Activated T-cell treated with anti-CD3 and anti-CD28 coated beads, Interleukin-2, amount 50 U/mL, for 72 hours (primary cell): ENCODE data around the gene ELAVL4. TPM values are rescaled to one million over a fixed set of nuclear protein-coding genes. Genes with fewer than 3 reads are reported as not detected.

ENCODE experiments used
- ATAC-seq, 2 donors: fragments of 150-1000 bp; cut with Tn5 transposase; replicated peaks in 1 of 2; 2 replicates each; pipeline ENCODE4 v1.10.0; 2021; ENCODE audit warnings: moderate library complexity in 2 of 2, mild to moderate bottlenecking in 1 of 2
- DNase-seq, 2 donors: peaks; one replicate each; pipeline ENCODE4 v3.0.0; 2021 to 2022; ENCODE audit warnings: mixed read lengths in 1 of 2
- H3K27ac Mint-ChIP-seq: one replicate; pipeline ENCODE4 v1.8.0; 2022; ENCODE audit warnings: mild to moderate bottlenecking, moderate library complexity, mixed read lengths
- H3K27me3 Mint-ChIP-seq: one replicate; pipeline ENCODE4 v1.8.0; 2022; ENCODE audit warnings: low read depth, mixed read lengths
- H3K36me3 Mint-ChIP-seq, 2 donors: one replicate each; pipeline ENCODE4 v1.8.0; 2022; ENCODE audit warnings: mixed read lengths in 2 of 2, mild to moderate bottlenecking in 1 of 2; ENCODE audit not compliant: insufficient read depth in 2 of 2
- H3K4me1 Mint-ChIP-seq: one replicate; pipeline ENCODE4 v1.8.0; 2022; ENCODE audit warnings: low read depth, mixed read lengths
- H3K4me3 Mint-ChIP-seq, 2 donors: one replicate each; pipeline ENCODE4 v1.8.0; 2022; ENCODE audit warnings: mild to moderate bottlenecking in 2 of 2, mixed read lengths in 2 of 2, moderate library complexity in 2 of 2
- H3K9me3 Mint-ChIP-seq, 2 donors: one replicate each; pipeline ENCODE4 v1.8.0; 2022; ENCODE audit warnings: mixed read lengths in 2 of 2
- total RNA-seq, 2 donors: library from RNA; stranded (reverse); gene quantifications; one replicate each; pipeline ENCODE4 v1.2.3, GENCODE V29; 2022

The ELAVL4 gene
- total RNA-seq, 2 donors from 2014 or later = not detected

DNA sequence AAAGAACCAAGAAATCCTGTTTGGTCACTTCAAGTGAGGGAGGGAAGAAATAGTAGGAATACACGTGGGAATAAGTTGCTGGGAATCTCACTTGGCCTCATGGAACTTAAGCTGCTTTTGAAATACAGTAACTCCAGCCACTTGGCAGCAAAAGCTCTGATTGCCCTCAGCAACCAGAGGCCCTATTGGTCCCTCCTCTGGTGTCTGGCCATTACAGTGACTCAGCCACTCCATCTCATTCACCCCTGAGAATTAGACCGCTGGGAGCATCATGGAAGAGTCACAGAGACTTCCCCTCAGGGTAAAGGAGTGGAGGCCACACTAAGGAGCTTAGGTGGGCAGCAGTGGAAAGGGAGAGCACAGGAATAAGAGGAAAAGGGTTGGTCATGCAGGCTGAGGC, 99.6 kb downstream of the ELAVL4 start:
- no peaks in the 10 kb centered on the region for H3K27me3 Mint-ChIP-seq
- no peak for ATAC-seq
- no peak overlapping the region for H3K4me3 Mint-ChIP-seq
- H3K9me3 Mint-ChIP-seq = no peaks in the 10 kb centered on the region
- no peak for DNase-seq
- H3K4me1 Mint-ChIP-seq = no peaks in the 10 kb centered on the region
- no peaks in the 10 kb centered on the region for H3K36me3 Mint-ChIP-seq
- no peak overlapping the region for H3K27ac Mint-ChIP-seq

DNA sequence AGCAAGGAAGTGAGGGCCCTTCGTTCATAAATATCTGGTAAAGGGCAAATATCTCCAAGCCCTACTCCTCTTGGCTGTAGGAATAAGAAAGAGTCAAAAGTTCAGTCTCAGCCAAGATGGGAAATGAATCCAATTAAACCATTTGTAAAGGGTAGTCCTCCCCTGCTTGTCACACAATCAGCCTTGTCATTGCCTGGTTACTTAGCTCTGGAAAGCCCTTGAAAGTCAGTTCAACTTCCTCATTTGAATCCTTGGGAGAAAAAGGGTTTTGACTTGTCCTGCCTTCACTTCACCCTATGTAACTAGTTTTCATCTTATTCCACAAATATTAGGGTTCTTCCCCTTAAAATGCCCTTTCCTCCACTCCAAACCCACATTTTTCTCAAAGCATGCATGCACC, 100.0 kb downstream of the ELAVL4 start:
- Mint-ChIP-seq H3K36me3 (no peaks in the 10 kb centered on the region), H3K4me3 (no peak overlapping the region), H3K4me1 (no peaks in the 10 kb centered on the region), H3K27me3 (no peaks in the 10 kb centered on the region), H3K9me3 (no peaks in the 10 kb centered on the region), H3K27ac (no peak overlapping the region)
- DNase-seq = no peak
- no peak for ATAC-seq

DNA sequence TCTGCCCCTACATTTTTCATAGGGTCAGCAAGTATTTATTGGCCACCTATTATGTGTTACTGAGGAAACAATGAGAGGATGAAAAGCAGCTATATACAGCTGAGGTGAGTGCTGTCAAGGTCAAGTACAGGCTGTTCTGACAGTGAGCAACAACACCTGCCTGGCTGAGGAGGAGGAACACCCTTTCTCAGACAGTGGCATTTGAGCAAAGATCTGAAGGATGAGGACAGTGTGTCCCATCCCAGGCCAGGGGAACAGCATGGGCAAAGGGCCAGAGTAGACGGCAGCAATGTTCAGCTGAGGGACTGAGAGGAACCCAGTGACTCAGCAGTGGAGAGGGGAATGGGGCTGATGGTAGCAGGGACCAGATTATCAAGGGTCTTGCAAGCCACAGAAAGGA, 101.0 kb downstream of the ELAVL4 start:
- no peaks in the 10 kb centered on the region for H3K4me1 Mint-ChIP-seq
- no peaks in the 10 kb centered on the region for H3K36me3 Mint-ChIP-seq
- ATAC-seq = no peak
- DNase-seq = no peak
- no peak overlapping the region for H3K4me3 Mint-ChIP-seq
- no peaks in the 10 kb centered on the region for H3K27me3 Mint-ChIP-seq
- no peaks in the 10 kb centered on the region for H3K9me3 Mint-ChIP-seq
- H3K27ac Mint-ChIP-seq = no peak overlapping the region

DNA sequence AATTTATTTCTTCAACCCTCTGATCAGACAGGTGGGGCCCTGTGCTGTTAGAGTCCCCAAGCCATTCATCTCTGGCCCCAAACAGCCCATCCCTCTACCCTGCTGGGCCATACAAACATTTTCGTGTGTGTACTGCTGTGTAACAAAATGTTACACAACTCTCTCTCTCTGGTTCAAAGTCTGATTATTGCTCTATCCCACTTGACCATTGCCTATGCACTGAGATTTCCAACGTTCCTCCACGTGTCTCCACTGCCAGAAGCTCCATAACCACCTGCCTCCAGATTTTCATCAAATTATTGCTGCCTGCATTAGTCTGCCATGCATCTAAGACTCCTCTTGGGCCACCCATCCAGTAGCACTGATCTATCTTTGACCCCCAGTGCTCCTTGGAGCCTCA, 104.8 kb downstream of the ELAVL4 start:
- H3K27ac Mint-ChIP-seq = no peak overlapping the region
- no peaks in the 10 kb centered on the region for H3K36me3 Mint-ChIP-seq
- no peak overlapping the region for H3K4me3 Mint-ChIP-seq
- H3K27me3 Mint-ChIP-seq = no peaks in the 10 kb centered on the region
- no peaks in the 10 kb centered on the region for H3K4me1 Mint-ChIP-seq
- DNase-seq (no peak), ATAC-seq (no peak)
- no peaks in the 10 kb centered on the region for H3K9me3 Mint-ChIP-seq

DNA sequence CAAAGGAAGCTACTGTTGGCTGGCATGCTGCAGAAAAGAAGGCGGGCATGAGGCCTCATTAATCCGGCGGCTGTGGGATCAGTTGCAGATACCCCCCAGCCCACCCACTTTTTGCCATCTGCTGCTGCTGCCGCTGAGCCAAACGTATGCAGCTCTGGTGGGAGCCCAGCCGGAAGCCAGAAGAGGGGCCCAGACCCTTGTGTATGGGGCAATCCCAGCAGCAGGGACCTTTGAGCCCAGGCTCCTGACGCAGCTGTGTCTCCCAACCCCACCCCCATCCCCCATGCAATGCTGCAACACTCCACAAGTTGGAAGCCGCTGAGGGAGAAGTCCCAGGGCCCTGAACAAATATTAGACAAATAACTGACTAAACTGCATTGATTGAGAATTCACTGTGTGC, 106.0 kb downstream of the ELAVL4 start:
- Mint-ChIP-seq H3K4me3 (no peak overlapping the region), H3K27ac (no peak overlapping the region), H3K36me3 (no peaks in the 10 kb centered on the region), H3K27me3 (no peaks in the 10 kb centered on the region), H3K4me1 (no peaks in the 10 kb centered on the region), H3K9me3 (no peaks in the 10 kb centered on the region)
- DNase-seq = no peak
- no peak for ATAC-seq

DNA sequence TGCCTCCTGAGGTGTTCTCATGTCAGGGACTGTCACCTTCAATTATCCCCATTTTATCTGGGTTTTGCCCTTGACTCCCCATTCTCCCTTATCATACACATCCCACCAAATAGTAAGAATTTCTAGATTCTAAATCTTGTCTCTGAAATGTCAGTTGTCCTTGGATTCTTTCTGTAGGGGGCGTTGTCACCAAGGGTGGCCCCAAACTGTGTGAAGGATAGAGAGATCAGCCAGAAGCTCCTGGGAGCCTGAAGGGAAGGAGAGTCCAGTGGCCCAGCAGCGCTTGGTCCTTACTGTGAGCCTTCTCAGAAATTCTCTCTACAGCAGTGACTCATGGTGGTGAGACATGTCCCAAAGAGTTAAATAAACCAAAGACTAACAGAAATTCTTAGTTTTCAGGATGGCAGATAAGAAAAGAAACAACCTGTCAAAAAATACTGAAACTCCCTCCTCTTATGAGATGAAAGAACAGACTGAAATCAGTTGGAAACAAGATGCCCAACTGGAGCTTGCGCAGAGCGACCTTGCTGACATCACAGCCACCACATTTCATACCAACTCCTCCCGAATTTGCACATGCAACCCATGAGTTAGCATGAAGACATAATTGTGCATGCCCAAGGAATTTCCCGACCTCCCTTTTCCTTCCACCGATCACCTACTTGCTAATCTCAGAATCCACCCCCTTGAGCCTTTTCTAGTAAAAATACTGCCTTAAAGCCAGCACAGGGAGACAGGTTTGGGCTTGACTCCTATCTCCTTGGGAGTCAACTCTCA, 109.8 kb downstream of the ELAVL4 start:
- no peak for DNase-seq
- no peak overlapping the region for H3K27ac Mint-ChIP-seq
- no peaks in the 10 kb centered on the region for H3K36me3 Mint-ChIP-seq
- no peaks in the 10 kb centered on the region for H3K4me1 Mint-ChIP-seq
- ATAC-seq = no peak
- no peaks in the 10 kb centered on the region for H3K27me3 Mint-ChIP-seq
- no peak overlapping the region for H3K4me3 Mint-ChIP-seq
- H3K9me3 Mint-ChIP-seq = no peaks in the 10 kb centered on the region

DNA sequence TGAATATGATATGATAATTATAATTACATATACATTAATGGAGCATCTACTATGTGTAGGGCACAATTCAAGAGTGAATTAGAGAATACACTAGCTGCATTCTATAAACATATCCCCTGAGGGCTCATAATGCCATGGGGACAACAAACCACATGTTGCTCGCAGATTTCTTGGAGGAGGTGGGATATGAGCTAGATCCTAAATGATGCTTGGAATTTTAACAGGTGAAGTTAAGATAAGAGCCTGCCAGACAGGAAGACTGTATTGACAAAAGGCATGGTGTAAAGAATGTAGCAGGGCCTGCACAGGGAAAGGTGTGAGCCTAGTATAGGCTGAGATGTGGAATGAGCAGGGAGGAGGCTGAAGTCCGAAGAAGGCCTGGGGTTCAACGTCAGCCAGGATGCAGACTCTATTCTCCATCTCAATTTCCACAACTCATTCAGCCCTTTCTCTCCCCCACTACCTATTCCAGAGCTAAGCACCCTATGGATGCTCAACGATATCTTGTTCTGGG, 120.2 kb downstream of the ELAVL4 start:
- Mint-ChIP-seq H3K9me3 (peaks cover 6 to 8% of the 10 kb centered on the region in 2 donors), H3K4me3 (no peak overlapping the region), H3K36me3 (peaks cover 3 to 6% of the 10 kb centered on the region in 2 donors), H3K27me3 (no peaks in the 10 kb centered on the region), H3K27ac (no peak overlapping the region), H3K4me1 (no peaks in the 10 kb centered on the region)
- no peak for DNase-seq
- no peak for ATAC-seq

DNA sequence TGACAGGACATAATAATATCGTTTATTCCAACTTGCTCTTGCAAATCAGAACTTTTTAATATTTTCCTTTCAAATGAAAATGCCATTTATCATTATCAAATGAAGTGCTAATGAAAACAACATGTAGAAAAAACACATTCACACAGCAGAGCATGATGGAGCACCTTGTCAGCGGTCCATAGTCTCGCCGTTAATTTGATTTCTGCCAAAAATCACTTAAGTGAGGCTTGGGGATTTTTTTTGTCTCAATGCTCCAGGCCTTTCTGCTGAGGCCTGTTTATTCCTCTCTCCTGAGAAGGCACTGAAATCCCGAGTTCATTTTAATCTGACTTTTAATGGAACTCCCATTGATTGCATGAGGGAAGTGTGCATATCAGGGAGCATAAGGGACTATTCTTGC, 122.5 kb downstream of the ELAVL4 start:
- Mint-ChIP-seq H3K4me1 (no peaks in the 10 kb centered on the region), H3K4me3 (no peak overlapping the region), H3K9me3 (peaks cover 4 to 8% of the 10 kb centered on the region in 2 donors), H3K27ac (no peak overlapping the region), H3K36me3 (no peaks in the 10 kb centered on the region), H3K27me3 (no peaks in the 10 kb centered on the region)
- ATAC-seq = no peak
- no peak for DNase-seq

DNA sequence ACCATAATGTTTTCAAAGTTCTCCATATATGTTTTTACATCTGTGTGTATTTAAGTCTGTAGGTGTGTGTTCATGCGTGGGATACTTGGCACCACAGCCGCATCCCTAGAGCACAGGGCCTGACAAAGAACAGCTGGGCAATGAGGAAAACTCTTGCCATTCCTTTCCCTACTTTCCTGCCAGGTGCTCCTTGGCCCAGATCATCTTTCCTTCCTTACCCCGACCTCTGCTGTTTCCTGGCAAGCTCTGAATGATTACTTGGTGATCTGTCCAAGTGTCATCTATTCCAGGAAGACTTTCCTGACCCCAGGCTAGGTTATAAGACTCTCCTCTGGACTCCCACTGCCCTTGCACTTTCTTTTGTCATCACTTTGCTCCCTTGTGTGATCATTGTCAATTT, 123.6 kb downstream of the ELAVL4 start:
- DNase-seq (no peak), ATAC-seq (no peak)
- Mint-ChIP-seq H3K27ac (no peak overlapping the region), H3K36me3 (no peaks in the 10 kb centered on the region), H3K4me3 (no peak overlapping the region), H3K4me1 (no peaks in the 10 kb centered on the region), H3K27me3 (no peaks in the 10 kb centered on the region), H3K9me3 (peaks cover 0 to 8% of the 10 kb centered on the region in 2 donors)

DNA sequence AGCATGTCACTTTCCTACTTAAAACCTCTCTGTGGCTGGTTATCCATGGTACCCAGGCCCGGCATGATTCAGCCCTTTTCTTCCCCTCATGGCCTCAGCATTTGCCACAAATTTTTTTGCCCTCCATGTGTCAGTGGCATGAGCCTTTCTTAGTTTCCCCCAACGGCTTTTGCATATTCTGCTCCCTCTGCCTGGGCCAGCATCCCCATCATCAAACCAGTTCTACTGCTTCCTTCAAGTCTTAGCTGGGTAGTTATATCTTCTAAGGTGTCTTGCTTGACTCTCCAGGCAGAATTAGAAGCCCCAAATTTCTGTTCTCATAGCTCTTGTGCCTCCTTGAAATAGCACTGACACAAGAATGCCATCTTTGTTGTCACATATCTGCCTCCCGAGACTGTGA, 127.9 kb downstream of the ELAVL4 start:
- Mint-ChIP-seq H3K4me3 (no peak overlapping the region), H3K36me3 (no peaks in the 10 kb centered on the region), H3K27me3 (no peaks in the 10 kb centered on the region), H3K9me3 (peaks cover 1 to 11% of the 10 kb centered on the region in 2 donors), H3K27ac (no peak overlapping the region), H3K4me1 (no peaks in the 10 kb centered on the region)
- ATAC-seq = no peak
- no peak for DNase-seq

DNA sequence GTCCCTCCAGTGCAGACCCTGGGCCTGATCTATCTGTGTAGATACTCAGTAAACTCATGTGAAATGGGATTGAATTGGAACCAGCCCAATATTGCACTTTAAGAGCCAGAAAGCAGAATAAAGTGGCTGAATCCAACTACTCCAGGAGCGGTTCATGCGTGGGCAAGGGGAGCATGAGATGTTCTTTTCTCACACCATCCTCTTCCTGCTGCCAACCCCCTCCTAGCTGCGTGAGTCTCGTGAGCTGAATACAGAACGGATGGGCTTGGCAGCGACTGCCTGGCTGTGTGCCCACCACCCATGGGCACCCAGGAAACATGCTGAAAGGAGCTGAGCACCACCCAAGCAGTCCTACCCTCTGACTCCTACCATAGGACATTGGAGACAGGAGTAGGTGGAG, 128.3 kb downstream of the ELAVL4 start:
- DNase-seq (no peak), ATAC-seq (no peak)
- Mint-ChIP-seq H3K36me3 (no peaks in the 10 kb centered on the region), H3K27me3 (no peaks in the 10 kb centered on the region), H3K4me1 (no peaks in the 10 kb centered on the region), H3K27ac (no peak overlapping the region), H3K4me3 (no peak overlapping the region), H3K9me3 (peaks cover 2 to 11% of the 10 kb centered on the region in 2 donors)

DNA sequence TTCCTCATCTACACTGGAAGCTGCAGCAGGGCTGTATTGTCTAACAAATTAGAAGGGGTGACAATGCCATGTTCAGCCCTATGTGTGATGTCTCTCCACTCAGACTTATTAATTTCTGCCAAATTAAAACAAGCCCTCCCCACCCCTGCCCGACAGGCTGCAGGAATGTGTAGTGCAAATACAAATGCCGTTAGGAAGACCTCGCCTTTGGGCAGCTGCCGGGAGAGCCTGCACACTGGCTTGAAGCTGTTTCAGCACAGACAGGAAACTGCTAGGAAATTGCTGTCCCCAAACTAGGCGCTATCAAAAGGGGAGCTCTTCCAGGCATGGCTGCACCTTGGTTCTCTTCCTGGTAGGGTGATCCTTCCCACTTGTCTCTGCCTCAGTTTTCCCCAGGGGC, 135.2 kb downstream of the ELAVL4 start:
- ATAC-seq (no peak), DNase-seq (no peak)
- H3K27ac Mint-ChIP-seq = no peak overlapping the region
- H3K9me3 Mint-ChIP-seq = peaks cover 2 to 3% of the 10 kb centered on the region in 2 donors
- no peaks in the 10 kb centered on the region for H3K4me1 Mint-ChIP-seq
- no peaks in the 10 kb centered on the region for H3K27me3 Mint-ChIP-seq
- no peak overlapping the region for H3K4me3 Mint-ChIP-seq
- H3K36me3 Mint-ChIP-seq = no peaks in the 10 kb centered on the region

DNA sequence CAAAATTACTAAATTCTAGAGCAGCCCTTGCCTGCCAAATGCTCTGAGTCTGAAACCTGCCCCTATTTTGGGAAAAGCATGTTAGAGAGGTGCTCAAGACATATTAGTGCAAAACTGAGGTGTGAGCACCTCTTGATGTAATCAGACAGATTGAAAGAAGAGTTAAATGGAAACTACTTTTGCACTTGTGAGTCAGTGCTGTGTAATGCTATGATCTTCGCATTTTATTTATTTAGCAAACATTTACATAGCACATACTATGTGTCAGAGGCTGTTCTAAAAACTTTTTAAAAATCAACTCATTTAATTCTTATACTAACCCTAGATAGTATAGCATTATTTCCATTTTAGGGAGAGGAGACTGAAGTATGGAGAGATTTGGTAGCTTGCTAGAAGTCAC, 138.1 kb downstream of the ELAVL4 start:
- DNase-seq (no peak), ATAC-seq (no peak)
- H3K36me3 Mint-ChIP-seq = no peaks in the 10 kb centered on the region
- no peak overlapping the region for H3K27ac Mint-ChIP-seq
- H3K4me3 Mint-ChIP-seq = no peak overlapping the region
- H3K27me3 Mint-ChIP-seq = peaks cover 6% of the 10 kb centered on the region
- H3K4me1 Mint-ChIP-seq = no peaks in the 10 kb centered on the region
- no peaks in the 10 kb centered on the region for H3K9me3 Mint-ChIP-seq

DNA sequence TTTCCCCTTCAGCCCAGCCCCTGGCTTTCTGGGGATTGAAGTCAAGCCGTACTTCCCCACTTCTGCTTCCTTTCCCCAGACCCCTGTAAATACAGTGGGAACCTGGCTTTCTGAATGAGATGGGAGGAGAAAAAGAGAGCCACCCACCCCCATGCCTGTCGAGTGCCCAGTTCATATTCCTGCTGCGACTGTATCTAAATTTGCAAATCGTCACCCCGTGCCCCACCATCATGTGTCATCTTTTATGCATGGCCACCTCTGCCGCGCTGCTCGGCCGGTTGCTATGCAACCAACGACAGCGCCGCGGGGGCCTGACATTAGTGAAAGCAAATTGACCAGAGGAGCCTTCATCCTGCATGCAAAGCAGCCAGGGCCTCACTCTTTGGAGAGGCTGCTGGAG, 143.0 kb downstream of the ELAVL4 start:
- Mint-ChIP-seq H3K9me3 (no peaks in the 10 kb centered on the region), H3K27me3 (peaks cover 15% of the 10 kb centered on the region), H3K36me3 (no peaks in the 10 kb centered on the region), H3K27ac (no peak overlapping the region), H3K4me3 (no peak overlapping the region), H3K4me1 (no peaks in the 10 kb centered on the region)
- ATAC-seq (no peak), DNase-seq (no peak)
